Cardiac fibroblast (primary cell): Measurements from ENCODE around the gene PMS2.
"Not testable (repeated sequence)": the region's sequence is repeated elsewhere in the genome, so short reads cannot be mapped to it uniquely, and the experiment has no call there.

Experiments used
- DNase-seq, 2 donors: peaks; one replicate each; pipeline versions ENCODE4 v3.0.0 to v3.0.0-alpha.2; 2010; ENCODE audit warnings: low read depth in 2 of 2
- H3K4me3 ChIP-seq, 2 donors: replicated peaks in 1 of 2; 1 replicate in 1 of 2; 2 replicates in 1 of 2; pipeline ENCODE4 v1.5.1; 2011; ENCODE audit warnings: low read depth in 2 of 2, low read length in 2 of 2, mild to moderate bottlenecking in 2 of 2, moderate library complexity in 1 of 2
- TF ChIP-seq, protein P1 (sequence below): IDR thresholded peaks from one replicate; pipeline ENCODE4 v1.5.1; 2011; ENCODE audit warnings: low read depth, mild to moderate bottlenecking, low read length, inconsistent platforms

PMS2 gene

DNA sequence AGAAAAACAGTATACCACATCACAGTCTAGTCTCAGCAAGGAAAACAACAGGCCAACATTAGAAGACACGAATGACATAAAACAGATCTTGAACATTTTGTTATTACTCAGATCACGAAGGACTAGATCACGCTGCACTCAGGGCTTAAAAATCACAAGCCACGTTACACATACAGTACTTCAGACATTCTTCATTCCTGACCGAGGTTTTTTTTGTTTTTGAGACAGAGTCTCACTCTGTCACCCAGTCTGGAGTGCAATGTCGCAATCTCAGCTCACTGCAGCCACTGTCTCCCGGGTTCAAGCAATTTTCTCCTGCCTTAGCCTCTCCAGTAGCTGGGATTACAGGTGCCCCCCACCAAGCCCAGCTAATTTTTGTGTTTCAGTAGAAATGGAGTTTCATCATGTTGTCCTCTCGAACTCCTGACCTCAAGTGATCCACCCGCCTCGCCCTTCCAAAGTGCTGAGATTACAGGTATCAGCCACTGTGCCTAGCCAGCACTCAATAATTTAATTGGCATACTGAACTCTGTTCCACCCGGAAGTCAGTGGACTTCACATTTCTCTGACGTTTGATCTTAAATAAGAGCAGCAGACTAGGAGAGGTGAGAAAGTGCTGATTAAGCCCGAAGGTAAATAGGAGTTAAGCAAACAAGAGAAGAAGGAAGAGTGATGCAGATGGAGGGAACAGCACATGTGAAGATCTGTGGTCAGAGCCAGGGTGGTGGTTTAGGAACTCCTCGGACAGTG is 3.7 kb upstream of the PMS2 start:
- no peak overlapping the region for H3K4me3 ChIP-seq
- TF ChIP-seq, protein P1, sequence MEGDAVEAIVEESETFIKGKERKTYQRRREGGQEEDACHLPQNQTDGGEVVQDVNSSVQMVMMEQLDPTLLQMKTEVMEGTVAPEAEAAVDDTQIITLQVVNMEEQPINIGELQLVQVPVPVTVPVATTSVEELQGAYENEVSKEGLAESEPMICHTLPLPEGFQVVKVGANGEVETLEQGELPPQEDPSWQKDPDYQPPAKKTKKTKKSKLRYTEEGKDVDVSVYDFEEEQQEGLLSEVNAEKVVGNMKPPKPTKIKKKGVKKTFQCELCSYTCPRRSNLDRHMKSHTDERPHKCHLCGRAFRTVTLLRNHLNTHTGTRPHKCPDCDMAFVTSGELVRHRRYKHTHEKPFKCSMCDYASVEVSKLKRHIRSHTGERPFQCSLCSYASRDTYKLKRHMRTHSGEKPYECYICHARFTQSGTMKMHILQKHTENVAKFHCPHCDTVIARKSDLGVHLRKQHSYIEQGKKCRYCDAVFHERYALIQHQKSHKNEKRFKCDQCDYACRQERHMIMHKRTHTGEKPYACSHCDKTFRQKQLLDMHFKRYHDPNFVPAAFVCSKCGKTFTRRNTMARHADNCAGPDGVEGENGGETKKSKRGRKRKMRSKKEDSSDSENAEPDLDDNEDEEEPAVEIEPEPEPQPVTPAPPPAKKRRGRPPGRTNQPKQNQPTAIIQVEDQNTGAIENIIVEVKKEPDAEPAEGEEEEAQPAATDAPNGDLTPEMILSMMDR, result no peak
- DNase-seq, result peak in 1 of 2 donors; percentile 68

DNA sequence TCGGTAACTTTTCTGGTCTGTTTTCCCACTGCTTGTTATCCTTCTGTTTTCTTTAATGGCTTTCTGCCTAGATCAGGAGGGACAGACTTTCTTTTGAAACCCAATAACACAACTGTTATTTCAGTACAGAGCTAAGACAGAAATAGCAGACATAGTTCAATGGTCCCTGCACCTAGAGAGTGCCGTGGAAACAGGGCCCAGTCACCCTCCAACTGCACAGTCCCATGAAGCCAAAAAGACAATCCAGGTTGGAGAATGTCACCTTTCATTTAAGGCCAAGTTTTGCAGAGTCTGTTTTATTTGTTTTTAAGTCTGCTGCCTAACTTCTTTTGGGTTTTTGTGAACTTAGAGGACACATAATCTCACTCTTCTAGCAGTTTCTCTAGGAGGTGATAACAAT is 2.7 kb upstream of the PMS2 start:
- DNase-seq, result no peak
- TF ChIP-seq, protein P1, result no peak
- H3K4me3 ChIP-seq, result no peak overlapping the region

DNA sequence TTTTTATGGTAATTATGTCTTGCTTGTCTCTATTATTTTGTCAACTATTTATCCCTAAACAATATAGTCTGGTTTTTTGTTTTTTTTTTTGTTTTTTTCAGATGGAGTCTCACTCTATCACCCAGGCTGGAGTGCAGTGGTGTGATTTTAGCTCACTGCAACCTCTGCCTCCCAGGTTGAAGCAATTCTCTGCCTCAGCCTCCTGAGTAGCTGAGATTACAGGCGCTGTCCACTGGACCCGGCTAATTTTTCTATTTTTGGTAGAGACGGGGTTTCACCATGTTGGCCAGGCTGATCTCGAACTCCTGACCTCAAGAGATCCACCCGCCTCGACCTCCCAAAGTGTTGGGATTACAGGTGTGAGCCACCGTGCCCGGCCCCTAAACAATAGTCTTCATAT is 1.5 kb upstream of the PMS2 start:
- H3K4me3 ChIP-seq, result peak overlapping the region in 1 of 2 donors; percentile 84
- not testable (repeated sequence) for DNase-seq

DNA sequence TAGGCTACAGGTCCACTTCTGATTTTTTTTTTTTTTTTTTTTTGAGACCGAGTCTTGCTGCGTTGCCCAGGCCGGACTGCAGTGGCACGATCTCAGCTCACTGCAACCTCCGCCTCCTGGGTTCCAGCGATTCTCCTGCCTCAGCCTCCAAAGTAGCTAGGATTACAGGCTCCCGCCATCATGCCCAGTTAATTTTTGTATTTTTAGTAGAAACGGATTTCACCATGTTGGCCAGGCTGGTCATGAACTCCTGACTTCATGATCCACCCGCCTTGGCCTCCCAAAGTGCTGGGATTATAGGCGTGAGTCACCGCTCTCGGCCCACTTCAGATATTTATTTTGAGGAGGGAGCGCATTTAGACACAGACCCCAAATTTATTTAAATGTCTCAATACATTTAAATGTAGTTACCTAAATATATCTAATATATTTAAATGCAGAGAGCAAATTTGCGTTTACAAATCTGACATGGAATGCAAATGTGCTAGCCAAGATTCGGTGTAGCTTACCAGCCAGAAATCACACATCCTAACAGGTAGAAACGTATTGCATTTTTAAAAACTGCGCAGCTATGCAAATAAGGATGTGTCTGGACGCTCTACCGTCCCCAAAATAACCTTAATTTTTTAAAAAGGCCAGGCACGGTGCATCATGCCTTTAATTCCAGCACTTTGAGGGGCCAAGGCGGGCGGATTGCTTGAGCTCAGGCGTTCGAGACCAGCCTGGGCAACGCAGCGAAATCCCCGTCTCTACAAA is 836 bp downstream of the PMS2 start:
- H3K4me3 ChIP-seq, result peak overlapping the region; percentile 84 to 89
- DNase-seq, result not testable (repeated sequence)

DNA sequence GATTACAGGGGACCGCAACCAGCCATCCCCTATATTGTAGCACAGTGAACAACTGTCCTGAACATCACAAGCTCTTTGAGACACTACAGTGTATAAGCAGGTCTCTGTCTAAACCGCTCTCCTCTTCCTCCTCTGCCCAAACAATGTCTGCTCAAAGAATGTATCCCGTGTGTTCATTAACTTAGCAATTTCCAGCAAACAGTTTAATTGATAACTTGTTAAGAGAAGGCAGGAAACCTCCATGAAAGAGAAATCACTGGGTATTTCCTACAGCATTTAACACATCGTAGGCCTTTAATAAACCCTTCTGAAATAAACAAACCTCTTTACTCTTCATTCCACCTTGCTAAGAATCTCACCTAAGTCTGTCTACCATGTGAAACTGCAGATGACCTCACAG is 1.5 kb downstream of the PMS2 start:
- no peak for DNase-seq
- TF ChIP-seq, protein P1, result no peak
- H3K4me3 ChIP-seq, result no peak overlapping the region

DNA sequence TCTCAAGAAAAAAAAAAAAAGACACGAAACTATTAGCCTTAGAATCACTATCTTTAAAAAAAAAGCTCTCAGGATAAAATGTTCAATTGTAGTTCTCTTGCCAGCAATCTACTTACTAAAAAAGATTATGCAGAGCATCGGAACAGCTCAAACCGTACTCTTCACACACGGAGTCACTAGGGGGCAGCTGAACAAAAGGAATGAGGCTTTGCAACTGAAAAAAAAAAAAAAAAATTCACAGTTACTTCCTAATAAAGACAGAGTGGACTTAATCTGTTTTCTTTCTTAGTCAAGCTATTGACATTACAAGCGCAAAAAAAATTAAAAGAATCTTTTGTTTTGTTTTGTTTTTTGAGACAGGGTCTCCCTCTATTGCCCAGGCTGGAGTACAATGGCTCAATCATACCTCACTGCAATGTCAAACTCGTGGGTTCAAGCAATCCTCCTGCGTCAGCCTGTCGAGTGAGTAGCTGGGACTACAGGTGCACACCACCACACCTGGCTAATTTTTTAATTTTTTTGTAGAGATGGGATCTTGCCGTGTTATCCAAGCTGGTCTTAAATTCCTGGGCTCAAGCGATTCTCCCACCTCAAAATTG is 11.5 kb downstream of the PMS2 start:
- peak; percentile 81 to 82 for DNase-seq
- H3K4me3 ChIP-seq, result no peak overlapping the region
- TF ChIP-seq, protein P1, result peak; percentile 62

DNA sequence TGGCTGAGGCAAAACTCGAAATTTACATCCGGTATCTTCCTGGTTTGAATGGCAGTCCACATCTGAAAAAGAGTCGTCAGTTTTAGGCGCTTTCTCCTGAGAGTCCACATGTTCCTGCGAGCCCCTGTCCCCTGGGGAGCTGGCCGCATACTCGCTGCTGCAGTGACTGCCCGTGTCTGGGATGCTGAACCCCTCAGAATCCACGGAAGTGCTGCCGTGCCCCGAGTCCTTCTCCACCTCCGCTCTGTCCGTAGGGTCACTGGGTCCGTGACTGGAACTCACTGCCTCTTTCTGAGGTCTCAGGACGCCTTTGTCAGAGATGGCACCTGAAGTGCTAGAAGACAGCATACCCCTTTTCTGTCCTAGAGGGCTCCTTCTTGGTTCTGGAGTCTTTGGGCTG is 21.8 kb downstream of the PMS2 start:
- H3K4me3 ChIP-seq, result not testable (repeated sequence)

DNA sequence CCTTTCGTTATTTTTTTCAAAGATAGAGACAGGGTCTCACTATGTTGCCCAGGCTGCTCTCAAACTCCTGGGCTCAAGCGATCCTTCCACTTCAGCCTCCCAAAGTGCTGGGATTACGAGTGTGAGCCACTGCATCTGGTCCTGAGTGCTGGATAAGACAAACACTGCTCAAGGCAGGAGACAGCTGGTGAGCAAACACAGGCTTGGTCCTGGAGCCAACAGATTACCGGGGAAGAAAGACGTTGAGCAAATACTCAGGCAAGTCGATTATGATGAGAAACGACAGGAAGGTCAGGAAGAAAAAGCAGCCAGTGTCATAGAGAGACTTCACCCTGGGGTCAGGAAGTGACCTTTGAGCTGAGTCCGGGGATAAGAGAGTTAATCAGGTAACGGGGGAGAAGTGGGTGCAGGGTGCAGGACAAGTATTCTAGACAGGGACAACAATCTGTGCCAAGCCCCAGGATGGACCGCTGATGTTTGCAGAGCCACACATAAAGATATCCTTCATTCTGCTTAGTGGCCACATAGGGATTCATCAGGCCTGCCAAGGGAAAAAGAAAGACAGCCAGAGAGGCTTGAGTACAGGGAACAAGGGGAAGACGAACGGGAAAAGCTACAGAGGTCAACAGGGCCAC is 29.1 kb downstream of the PMS2 start:
- DNase-seq, H3K4me3 ChIP-seq: not testable (repeated sequence)

More for the DNA sequence above, 21.8 kb downstream of the PMS2 start:
- DNase-seq, result not testable (repeated sequence)

DNA sequence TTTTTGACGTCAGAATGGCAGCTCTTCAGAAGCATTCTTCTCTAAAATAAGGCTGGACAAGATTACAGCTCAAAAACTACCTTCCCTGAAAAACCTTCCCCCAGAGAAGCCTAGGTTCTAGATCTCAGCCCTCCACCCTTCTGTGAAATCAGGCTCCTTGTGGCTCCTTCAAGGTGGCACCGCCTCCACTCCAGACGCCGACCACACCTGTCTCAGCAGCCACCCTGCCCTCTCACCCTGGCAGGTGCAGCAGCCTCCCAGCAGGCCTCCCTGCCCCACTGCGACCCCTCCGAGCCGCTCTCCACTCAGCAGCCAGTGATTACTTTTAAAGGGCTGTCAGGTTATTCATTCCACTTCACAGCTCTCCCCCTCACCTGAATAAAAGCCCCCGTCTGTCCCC is 35.3 kb downstream of the PMS2 start:
- not testable (repeated sequence) for H3K4me3 ChIP-seq, DNase-seq

DNA sequence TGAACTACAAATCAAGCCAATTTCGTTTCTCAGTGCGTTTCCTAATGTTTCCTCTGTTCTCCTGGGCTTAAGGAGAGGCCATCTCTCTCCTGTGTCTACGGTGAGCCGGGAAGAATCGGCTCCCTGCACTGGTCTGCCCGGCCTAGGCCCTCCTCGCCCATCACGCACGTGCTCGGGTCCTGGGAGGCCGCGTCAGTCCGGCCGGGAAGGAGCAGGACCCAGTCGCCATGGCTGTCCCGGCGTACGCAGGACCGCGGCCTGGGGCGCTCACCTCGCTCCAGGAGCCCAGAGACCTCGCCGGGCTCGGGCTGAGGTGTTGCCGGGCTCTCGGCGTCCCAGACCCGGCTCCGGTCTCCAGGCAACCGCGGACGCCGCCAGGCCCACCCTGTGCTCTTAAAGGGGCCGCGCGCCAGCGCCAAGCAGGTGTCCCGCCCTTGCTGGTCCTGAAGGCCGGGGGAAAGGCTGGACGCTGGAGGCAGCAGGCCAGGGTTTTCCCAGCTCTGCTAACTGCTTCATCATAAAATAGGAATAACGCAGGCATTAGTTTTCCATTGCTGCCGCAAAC is 38.4 kb downstream of the PMS2 start, which contains the start of gene RSPH10B:
Gene RSPH10B (minus strand): TSS at position 343 of the 565 bp plus-strand sequence. CDS start 3,573 bp downstream, outside the sequence.
- not testable (repeated sequence) for H3K4me3 ChIP-seq, DNase-seq

DNA sequence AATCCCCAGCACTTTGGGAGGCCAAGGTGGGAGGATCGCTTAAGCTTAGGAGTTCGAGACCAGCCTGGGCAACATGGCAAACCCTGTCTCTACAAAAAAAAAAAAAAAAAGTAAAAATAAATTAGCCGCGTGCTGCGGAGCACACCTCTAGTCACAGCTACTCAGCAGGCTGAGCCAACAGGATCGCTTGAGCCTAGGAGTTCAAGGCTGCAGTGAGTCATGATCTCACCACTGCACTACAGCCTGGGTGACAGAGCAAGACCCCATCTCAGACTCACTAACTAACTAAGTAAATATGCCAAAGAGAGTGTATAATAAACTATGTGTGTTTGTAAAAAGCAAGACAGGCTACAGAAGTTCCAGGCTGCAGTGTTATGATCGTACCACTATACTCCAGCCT is 45.0 kb downstream of the PMS2 start:
- DNase-seq, H3K4me3 ChIP-seq: not testable (repeated sequence)

DNA sequence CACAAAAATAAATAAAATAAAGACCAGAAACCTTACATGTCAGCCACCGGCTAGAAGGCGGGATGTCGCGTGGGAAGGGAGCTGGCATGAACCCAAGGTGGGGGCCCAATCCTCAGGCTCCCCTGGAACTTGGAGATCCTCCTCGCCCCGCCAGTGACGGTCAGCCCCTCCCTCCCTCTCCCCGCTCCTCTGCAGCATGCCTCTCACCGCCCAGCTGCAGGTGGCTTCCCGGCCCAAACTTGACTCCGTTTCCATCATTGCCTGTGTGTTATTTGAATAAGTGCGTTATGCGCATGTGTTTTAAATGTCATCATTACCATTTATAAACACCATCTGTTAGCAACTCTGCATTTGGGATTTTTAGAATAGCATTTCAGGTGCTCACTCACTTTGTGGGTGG is 45.6 kb downstream of the PMS2 start:
- H3K4me3 ChIP-seq, DNase-seq: not testable (repeated sequence)
